CD4-positive, alpha-beta T cell (primary cell): Measurements from ENCODE around the gene TEX2. TPM values are rescaled to one million over a fixed set of nuclear protein-coding genes. Genes with fewer than 3 reads are reported as not detected.

Source experiments
- ATAC-seq: fragments of 200-7000 bp; cut with Tn5 transposase; one replicate; pipeline ENCODE4 v1.10.0; 2022; ENCODE audit warnings: mild to moderate bottlenecking; ENCODE audit not compliant: poor library complexity
- CTCF ChIA-PET: fragments of 350-600 bp; sonication (Branson Sonifier 250); formaldehyde crosslinking; loops from one replicate; lab custom pipeline; 2021; ENCODE audit warnings: antibody characterized with exemption, inconsistent platforms; lab: Charles Lee
- POLR2A ChIA-PET: fragments of 350-600 bp; sonication (Branson Sonifier 250); formaldehyde crosslinking; loops from one replicate; lab custom pipeline; 2021; ENCODE audit warnings: antibody characterized with exemption, inconsistent platforms; lab: Charles Lee
- DNase-seq, 14 experiments: peaks; one replicate each; pipeline ENCODE4 v3.0.0-alpha.2; 2013 to 2020; ENCODE audit warnings: mixed read lengths in 2 of 14
- H3K27ac ChIP-seq, 2 donors: one replicate each; pipeline versions ENCODE4 v1.5.1 to v1.7.0; 2013; ENCODE audit warnings: low read length in 2 of 2, low read depth in 1 of 2, mild to moderate bottlenecking in 1 of 2
- H3K27me3 ChIP-seq, 2 experiments: 1 replicate in 1 of 2; 2 replicates in 1 of 2; pipeline versions ENCODE4 v1.6.1 to v1.7.0; 2013; ENCODE audit warnings: low read length in 2 of 2, control low read depth in 1 of 2, mild to moderate bottlenecking in 1 of 2, moderate library complexity in 1 of 2; ENCODE audit not compliant: insufficient read depth in 2 of 2, control insufficient read depth in 1 of 2
- H3K36me3 ChIP-seq: one replicate; pipeline ENCODE4 v1.6.1; 2013; ENCODE audit warnings: low read length, control low read depth; ENCODE audit not compliant: insufficient read depth
- H3K4me1 ChIP-seq: one replicate; pipeline ENCODE4 v1.6.1; 2013; ENCODE audit warnings: low read length, control low read depth; ENCODE audit not compliant: insufficient read depth
- H3K4me3 ChIP-seq: one replicate; pipeline ENCODE4 v1.5.1; 2013; ENCODE audit warnings: mild to moderate bottlenecking, low read length, moderate library complexity
- H3K9me3 ChIP-seq, 2 experiments: 1 replicate in 1 of 2; 2 replicates in 1 of 2; pipeline versions ENCODE4 v1.6.1 to v1.7.0; 2013; ENCODE audit warnings: low read length in 2 of 2, mild to moderate bottlenecking in 2 of 2, control low read depth in 1 of 2, moderate library complexity in 1 of 2; ENCODE audit not compliant: control insufficient read depth in 1 of 2, insufficient read depth in 1 of 2
- H3K27ac Mint-ChIP-seq: one replicate; pipeline ENCODE4 v1.8.0; 2020; ENCODE audit warnings: mixed read lengths
- H3K27me3 Mint-ChIP-seq: one replicate; pipeline ENCODE4 v1.8.0; 2021; ENCODE audit warnings: mixed read lengths
- H3K36me3 Mint-ChIP-seq: one replicate; pipeline ENCODE4 v1.8.0; 2021; ENCODE audit warnings: low read depth, mixed read lengths
- H3K4me1 Mint-ChIP-seq: one replicate; pipeline ENCODE4 v1.8.0; 2021; ENCODE audit warnings: low read depth, mixed read lengths
- H3K4me3 Mint-ChIP-seq: one replicate; pipeline ENCODE4 v1.8.0; 2020; ENCODE audit warnings: mild to moderate bottlenecking, mixed read lengths
- H3K9me3 Mint-ChIP-seq: one replicate; pipeline ENCODE4 v1.8.0; 2020; ENCODE audit warnings: mixed read lengths
- CTCF ChIP-seq: fragments of 200-600 bp; IDR thresholded peaks from one replicate; pipeline ENCODE4 v1.8.0; 2022; ENCODE audit warnings: antibody characterized with exemption, mild to moderate bottlenecking
- intact Hi-C, 2 experiments: fragments of 100-400 bp; cut with DNase I in 1 of 2; cut with micrococcal nuclease in 1 of 2; formaldehyde crosslinking; loops; one replicate each; pipeline versions ENCODE4 v1.15.1 to v1.9.0; 2023 to 2025; cut with DNase I, micrococcal nuclease
- total RNA-seq, 174 experiments: library from RNA in 2 of 174; stranded (reverse) in 2 of 174; gene quantifications; one replicate each; pipeline ENCODE4 v1.2.3 and lab custom pipeline; 2021 to 2026

The TEX2 gene
- total RNA-seq, 2 experiments from 2014 or later = 8.6 to 8.9 TPM

GRCh38 chr17:64295146-64295545 is 32.1 kb upstream of the TEX2 start:
- H3K4me1 ChIP-seq = no peaks in the 10 kb centered on the region
- Mint-ChIP-seq H3K4me1 (no peaks in the 10 kb centered on the region), H3K27ac (no peak overlapping the region), H3K4me3 (no peak overlapping the region), H3K27me3 (no peaks in the 10 kb centered on the region), H3K9me3 (peaks cover 6% of the 10 kb centered on the region), H3K36me3 (no peaks in the 10 kb centered on the region)
- H3K36me3 ChIP-seq = no peaks in the 10 kb centered on the region
- H3K9me3 ChIP-seq = peaks cover 10 to 14% of the 10 kb centered on the region in 2 experiments
- TF ChIP-seq CTCF = no peak
- no peak overlapping the region for H3K4me3 ChIP-seq
- DNase-seq = no peak
- ChIA-PET CTCF (interaction anchor here (0.7 kb wide), 1 partner anchor 44 kb away, joined by 3 read pairs; no protein-coding TSS in a partner anchor), POLR2A (no interaction called here)
- intact Hi-C loops = no loop called here
- ATAC-seq = no peak
- H3K27ac ChIP-seq = no peak overlapping the region
- no peaks in the 10 kb centered on the region for H3K27me3 ChIP-seq

GRCh38 chr17:64291268-64291851 is 28.3 kb upstream of the TEX2 start:
- Histone ChIP-seq H3K4me3 (no peak overlapping the region), H3K36me3 (no peaks in the 10 kb centered on the region), H3K27ac (no peak overlapping the region), H3K27me3 (no peaks in the 10 kb centered on the region), H3K9me3 (peaks cover 10 to 14% of the 10 kb centered on the region in 2 experiments), H3K4me1 (no peaks in the 10 kb centered on the region)
- ChIA-PET POLR2A (no interaction called here), CTCF (interaction anchor here (0.6 to 0.8 kb wide), 2 partner anchors 9 to 58 kb away, joined by 3 to 4 read pairs; no protein-coding TSS in a partner anchor)
- intact Hi-C loops = no loop called here
- Mint-ChIP-seq H3K27me3 (no peaks in the 10 kb centered on the region), H3K27ac (no peak overlapping the region), H3K36me3 (no peaks in the 10 kb centered on the region), H3K9me3 (peaks cover 9% of the 10 kb centered on the region), H3K4me3 (no peak overlapping the region), H3K4me1 (no peaks in the 10 kb centered on the region)
- ATAC-seq = no peak
- DNase-seq = no peak
- no peak for TF ChIP-seq CTCF

GRCh38 chr17:64289741-64290141 is 26.7 kb upstream of the TEX2 start:
- Histone ChIP-seq H3K27ac (no peak overlapping the region), H3K36me3 (no peaks in the 10 kb centered on the region), H3K9me3 (peaks cover 10 to 14% of the 10 kb centered on the region in 2 experiments), H3K4me3 (no peak overlapping the region), H3K27me3 (no peaks in the 10 kb centered on the region), H3K4me1 (no peaks in the 10 kb centered on the region)
- no peaks in the 10 kb centered on the region for H3K36me3 Mint-ChIP-seq
- intact Hi-C loops = no loop called here
- H3K4me1 Mint-ChIP-seq = no peaks in the 10 kb centered on the region
- H3K27me3 Mint-ChIP-seq = no peaks in the 10 kb centered on the region
- no peak overlapping the region for H3K27ac Mint-ChIP-seq
- no peak overlapping the region for H3K4me3 Mint-ChIP-seq
- DNase-seq (no peak), ATAC-seq (no peak)
- TF ChIP-seq CTCF = no peak
- POLR2A ChIA-PET = interaction anchor here (0.8 kb wide), 1 partner anchor 121 kb away, joined by 3 read pairs; no protein-coding TSS in a partner anchor
- CTCF ChIA-PET = interaction anchor here (1.3 kb wide), 1 partner anchor 129 kb away, joined by 3 read pairs; no protein-coding TSS in a partner anchor
- H3K9me3 Mint-ChIP-seq = peaks cover 9% of the 10 kb centered on the region
